Esophagus muscularis mucosa (tissue), 4 donors: ENCODE measurements around the gene HES1. TPM values are rescaled to one million over a fixed set of nuclear protein-coding genes. Genes with fewer than 3 reads are reported as not detected.

Source experiments
- DNase-seq: peaks from one replicate; pipeline ENCODE4 v3.0.0-alpha.2; 2017; ENCODE audit errors: extremely low spot score
- H3K27ac ChIP-seq, 4 donors: fragments of 200-600 bp; sonication (generic); replicated peaks in 1 of 4; 1 replicate in 3 of 4; 2 replicates in 1 of 4; pipeline ENCODE4 v1.5.1; 2016 to 2019; ENCODE audit warnings: mild to moderate bottlenecking in 1 of 4
- H3K27me3 ChIP-seq, 4 donors: fragments of 200-600 bp; sonication (generic); one replicate each; pipeline versions ENCODE4 v1.5.1 to v1.6.0; 2016 to 2019
- H3K36me3 ChIP-seq, 4 donors: fragments of 200-600 bp; sonication (generic); one replicate each; pipeline ENCODE4 v1.5.1; 2016 to 2019
- H3K4me1 ChIP-seq, 4 donors: fragments of 200-600 bp; sonication (generic); one replicate each; pipeline ENCODE4 v1.5.1; 2016 to 2019
- H3K4me3 ChIP-seq, 4 donors: fragments of 200-600 bp; sonication (generic); 1 replicate in 2 of 4; 2 replicates in 2 of 4; pipeline ENCODE4 v1.5.1; 2016 to 2019; ENCODE audit warnings: mild to moderate bottlenecking in 4 of 4, moderate library complexity in 1 of 4
- H3K9me3 ChIP-seq, 4 donors: fragments of 200-600 bp; sonication (generic); 1 replicate in 3 of 4; 2 replicates in 1 of 4; pipeline ENCODE4 v1.5.1; 2016 to 2019
- CTCF ChIP-seq, 3 experiments: fragments of 200-600 bp in 2 of 3; fragments of 450-650 bp in 1 of 3; sonication (generic) in 2 of 3; IDR thresholded peaks; one replicate each; pipeline ENCODE4 v1.5.1; 2017 to 2019; ENCODE audit warnings: antibody characterized with exemption in 3 of 3, mild to moderate bottlenecking in 2 of 3, moderate library complexity in 1 of 3
- EP300 ChIP-seq: sonication (generic); formaldehyde crosslinking; IDR thresholded peaks from one replicate; pipeline ENCODE4 v1.6.1; 2017; ENCODE audit warnings: antibody characterized with exemption
- POLR2A ChIP-seq: fragments of 450-650 bp; IDR thresholded peaks from one replicate; pipeline ENCODE4 v1.6.1; 2017; ENCODE audit warnings: antibody characterized with exemption, moderate library complexity, mild to moderate bottlenecking, low read depth
- POLR2AphosphoS5 ChIP-seq, 2 donors: sonication (generic); formaldehyde crosslinking; IDR thresholded peaks; one replicate each; pipeline ENCODE4 v1.6.1; 2017; ENCODE audit warnings: antibody characterized with exemption in 2 of 2
- WGBS: methylation state at CpG from one replicate; pipeline ENCODE4 v1.1.5; 2018; 5-methylcytosine and 5-hydroxymethylcytosine counted together
- intact Hi-C: fragments of 100-400 bp; cut with DNase I; formaldehyde crosslinking; loops from one replicate; pipeline ENCODE4 v1.15.1; 2023
- total RNA-seq, 4 donors: library from RNA; depleted of rRNA; stranded (reverse); fragments of >200 nt; gene quantifications; one replicate each; pipeline versions ENCODE4 v1.1.0 to v1.2.1, GENCODE V29; 2016

The HES1 gene
- total RNA-seq, 4 donors from 2014 or later = 12.0 to 32.3 (median 26.9) TPM

GRCh38 chr3:194121891-194122631 lies 13.9 kb upstream of the HES1 start:
- TF ChIP-seq EP300 (no peak), POLR2AphosphoS5 (IDR thresholded peaks at IDR 0.05) (no peak), POLR2A (no peak), CTCF (IDR thresholded peaks at IDR 0.05) (no peak)
- Histone ChIP-seq H3K27me3 (no peaks in the 10 kb centered on the region), H3K4me1 (no peaks in the 10 kb centered on the region), H3K9me3 (no peaks in the 10 kb centered on the region), H3K27ac (no peak overlapping the region), H3K36me3 (no peaks in the 10 kb centered on the region), H3K4me3 (no peak overlapping the region)
- 80% methylated on average over 8 of the region's 8 CpGs for WGBS
- intact Hi-C loops = no loop called here
- no peak for DNase-seq

GRCh38 chr3:194123726-194124125 lies 12.2 kb upstream of the HES1 start:
- Histone ChIP-seq H3K36me3 (no peaks in the 10 kb centered on the region), H3K27me3 (no peaks in the 10 kb centered on the region), H3K4me1 (no peaks in the 10 kb centered on the region), H3K9me3 (no peaks in the 10 kb centered on the region), H3K27ac (no peak overlapping the region), H3K4me3 (no peak overlapping the region)
- TF ChIP-seq CTCF (IDR thresholded peaks at IDR 0.05) = no peak
- no peak for TF ChIP-seq POLR2A
- TF ChIP-seq EP300 = no peak
- TF ChIP-seq POLR2AphosphoS5 (IDR thresholded peaks at IDR 0.05) = no peak
- no peak for DNase-seq
- 93% methylated on average over 6 of the region's 6 CpGs for WGBS
- intact Hi-C loops = no loop called here

- Histone ChIP-seq H3K4me3 (no peak overlapping the region), H3K4me1 (no peaks in the 10 kb centered on the region), H3K27me3 (no peaks in the 10 kb centered on the region), H3K9me3 (no peaks in the 10 kb centered on the region), H3K36me3 (no peaks in the 10 kb centered on the region), H3K27ac (no peak overlapping the region)
- WGBS = 94% methylated on average over 4 of the region's 4 CpGs
- no peak for DNase-seq
- intact Hi-C loops = no loop called here
- TF ChIP-seq POLR2AphosphoS5 (IDR thresholded peaks at IDR 0.05) = no peak
- no peak for TF ChIP-seq EP300
- no peak for TF ChIP-seq CTCF (IDR thresholded peaks at IDR 0.05)
- no peak for TF ChIP-seq POLR2A
These were observed 11.8 kb upstream of the HES1 start for GRCh38 chr3:194124193-194124592.

GRCh38 chr3:194125442-194125841 lies 10.5 kb upstream of the HES1 start:
- no peaks in the 10 kb centered on the region for H3K36me3 ChIP-seq
- H3K27ac ChIP-seq = no peak overlapping the region
- WGBS = 97% methylated on average over 4 of the region's 6 CpGs
- H3K27me3 ChIP-seq = no peaks in the 10 kb centered on the region
- no peak overlapping the region for H3K4me3 ChIP-seq
- intact Hi-C loops = no loop called here
- no peaks in the 10 kb centered on the region for H3K9me3 ChIP-seq
- no peak for DNase-seq
- TF ChIP-seq CTCF (IDR thresholded peaks at IDR 0.05) (no peak), POLR2AphosphoS5 (IDR thresholded peaks at IDR 0.05) (no peak), EP300 (no peak), POLR2A (no peak)
- peaks cover 10 to 11% (median 11%) of the 10 kb centered on the region in 4 donors for H3K4me1 ChIP-seq

GRCh38 chr3:194126790-194127189 lies 9.2 kb upstream of the HES1 start:
- Histone ChIP-seq H3K27me3 (no peaks in the 10 kb centered on the region), H3K27ac (no peak overlapping the region), H3K36me3 (no peaks in the 10 kb centered on the region), H3K4me3 (no peak overlapping the region), H3K9me3 (no peaks in the 10 kb centered on the region), H3K4me1 (peaks cover 19 to 25% (median 23%) of the 10 kb centered on the region in 4 donors)
- WGBS = 82% methylated on average over 9 of the region's 9 CpGs
- no peak for DNase-seq
- TF ChIP-seq EP300 (no peak), POLR2A (no peak), CTCF (IDR thresholded peaks at IDR 0.05) (no peak), POLR2AphosphoS5 (IDR thresholded peaks at IDR 0.05) (no peak)
- intact Hi-C loops = no loop called here
